HG02852 (cell line): ENCODE data around the gene SH3BP5L.
"Not testable (repeated sequence)": the region's sequence is repeated elsewhere in the genome, so short reads cannot be mapped to it uniquely, and the experiment has no call there.

ENCODE experiments used
- ATAC-seq: cut with Tn5 transposase; IDR thresholded peaks from one replicate; pipeline ENCODE4 v1.9.1; 2021; ENCODE audit warnings: mild to moderate bottlenecking, moderate library complexity; ENCODE audit not compliant: unreplicated experiment

SH3BP5L gene

GRCh38 chr1:248830718-248831017, 5.0 kb upstream of the SH3BP5L start:
- ATAC-seq = not testable (repeated sequence)

- ATAC-seq = no peak
These were observed 3.1 kb upstream of the SH3BP5L start for GRCh38 chr1:248828845-248829244.

DNA sequence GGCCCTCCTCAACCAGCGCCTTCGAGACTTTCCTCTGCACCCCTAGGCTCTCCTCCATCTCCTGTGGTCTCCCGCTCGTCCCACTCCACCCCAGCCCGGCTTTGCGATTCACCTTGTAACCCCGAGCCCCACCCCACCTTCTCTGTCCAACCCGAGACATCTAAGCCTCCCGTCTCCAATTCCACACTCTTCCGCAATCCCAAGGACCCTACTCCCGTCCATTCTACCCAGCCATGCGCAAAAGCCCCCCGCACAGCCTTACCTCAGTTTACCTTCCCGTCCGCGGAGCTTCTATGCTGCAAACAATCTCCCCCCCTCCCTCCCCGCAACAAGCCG, 174 bp downstream of the SH3BP5L start:
- peak; percentile 8 for ATAC-seq

GRCh38 chr1:248825136-248825535, 579 bp downstream of the SH3BP5L start:
- ATAC-seq = no peak

GRCh38 chr1:248824701-248825100, 1.0 kb downstream of the SH3BP5L start:
- no peak for ATAC-seq

- ATAC-seq = no peak
These were observed 1.4 kb downstream of the SH3BP5L start for GRCh38 chr1:248824301-248824700.

DNA sequence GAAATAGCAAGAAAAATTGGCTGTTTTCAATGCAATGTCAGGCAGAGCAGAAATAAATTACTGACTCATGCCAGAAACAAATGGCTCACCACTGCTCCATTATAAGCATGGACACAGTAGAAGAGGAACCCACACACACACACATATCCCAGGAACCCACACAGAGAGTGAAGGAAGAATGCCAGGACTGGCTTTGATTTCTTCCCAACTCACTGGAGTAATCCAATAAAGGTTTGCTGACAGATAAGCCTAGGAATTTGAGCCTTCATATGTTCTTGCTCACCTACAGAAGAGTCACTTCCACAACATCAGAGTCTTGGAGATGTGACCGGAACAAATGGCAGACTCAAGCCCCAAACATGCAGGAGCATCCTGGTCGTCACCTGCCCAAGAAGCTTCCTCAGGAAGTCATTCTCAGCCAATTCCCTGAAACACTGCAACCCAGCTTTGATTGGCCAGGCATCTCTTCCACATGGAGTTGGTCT, 2.2 kb downstream of the SH3BP5L start:
- no peak for ATAC-seq

GRCh38 chr1:248822148-248823032, 3.3 kb downstream of the SH3BP5L start:
- peak; percentile 19 for ATAC-seq

- ATAC-seq = no peak
These were observed 4.1 kb downstream of the SH3BP5L start for GRCh38 chr1:248821641-248822040.

DNA sequence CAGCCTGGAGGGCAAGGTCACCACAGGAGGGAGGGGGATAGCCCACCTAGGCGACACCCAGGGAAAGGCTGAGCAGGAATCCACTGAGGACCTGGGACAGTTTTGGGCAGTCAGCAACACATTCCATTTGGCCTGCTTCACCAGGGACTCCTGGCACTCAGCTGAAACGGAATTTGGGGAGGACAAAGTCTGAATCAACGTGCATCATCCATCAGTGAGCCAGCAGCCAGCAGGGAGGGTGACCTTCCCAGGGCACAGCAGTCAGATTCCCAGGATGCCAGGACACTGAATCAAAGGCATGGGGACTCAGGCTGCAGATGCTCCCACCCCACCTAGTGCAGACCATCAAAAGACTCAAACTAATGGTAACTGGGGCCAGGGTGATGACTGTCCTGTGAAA, 4.6 kb downstream of the SH3BP5L start:
- no peak for ATAC-seq

- ATAC-seq = no peak
These were observed 5.6 kb downstream of the SH3BP5L start for GRCh38 chr1:248820041-248820585.

DNA sequence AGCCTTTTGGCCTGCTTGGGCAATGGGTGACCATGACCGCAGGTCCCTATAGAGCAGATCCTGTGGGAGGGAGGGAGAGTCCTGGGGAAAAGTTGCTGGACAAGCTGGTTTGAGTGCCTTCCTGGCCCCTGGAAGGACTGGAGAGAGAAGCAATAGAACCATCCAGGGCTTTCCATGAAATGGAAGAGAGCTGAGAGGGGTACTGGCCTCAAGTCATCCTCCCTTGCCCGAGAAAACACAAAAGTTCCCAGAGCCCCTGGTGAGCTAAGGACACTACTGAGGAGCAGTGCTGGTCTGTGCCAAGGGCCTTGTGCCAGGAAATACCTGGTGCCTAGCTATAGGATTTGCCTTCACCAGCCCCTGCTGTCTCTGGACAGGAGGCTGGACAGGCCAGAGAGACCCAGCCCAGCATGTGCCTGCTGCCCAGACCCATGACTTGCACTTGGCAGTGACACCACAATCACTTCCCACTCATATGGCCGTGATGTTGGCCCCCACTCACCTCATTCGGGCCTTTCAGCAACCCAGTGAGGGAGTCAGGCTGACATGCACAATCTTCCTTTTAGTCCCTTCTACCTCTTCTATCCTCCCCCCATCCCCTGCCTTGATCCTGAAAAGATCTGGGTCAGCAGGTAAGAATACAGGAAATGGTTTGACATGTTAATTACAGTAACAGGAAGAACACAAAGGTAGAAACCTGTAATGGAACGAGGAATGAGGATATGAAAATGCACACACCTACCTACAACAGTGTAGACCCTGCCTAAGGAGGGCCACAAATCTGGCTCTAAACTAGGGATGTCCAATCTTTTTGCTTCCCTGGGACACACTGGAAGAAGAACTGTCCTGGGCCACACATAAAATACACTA, 7.0 kb downstream of the SH3BP5L start:
- no peak for ATAC-seq

DNA sequence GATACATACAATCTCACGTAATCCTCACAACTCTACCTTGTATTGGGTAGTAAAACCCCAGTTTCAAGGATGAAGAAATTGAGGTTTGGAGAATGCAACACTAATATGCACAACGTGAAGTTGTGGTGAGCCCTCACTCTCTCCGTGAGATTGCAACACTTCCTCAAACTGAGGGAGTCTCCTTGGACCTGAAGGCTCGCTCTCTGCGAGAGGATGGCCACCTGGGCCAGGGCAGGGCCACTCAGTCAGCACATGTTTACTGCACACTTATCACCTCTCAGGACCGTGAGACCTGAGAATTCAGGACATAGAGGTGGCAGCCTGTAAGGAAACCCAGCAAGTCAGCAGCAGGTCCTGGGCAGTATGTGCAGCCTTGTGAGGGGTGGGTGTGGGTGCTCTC, 8.7 kb downstream of the SH3BP5L start:
- ATAC-seq = no peak

GRCh38 chr1:248816042-248816851, 9.5 kb downstream of the SH3BP5L start:
- no peak for ATAC-seq

DNA sequence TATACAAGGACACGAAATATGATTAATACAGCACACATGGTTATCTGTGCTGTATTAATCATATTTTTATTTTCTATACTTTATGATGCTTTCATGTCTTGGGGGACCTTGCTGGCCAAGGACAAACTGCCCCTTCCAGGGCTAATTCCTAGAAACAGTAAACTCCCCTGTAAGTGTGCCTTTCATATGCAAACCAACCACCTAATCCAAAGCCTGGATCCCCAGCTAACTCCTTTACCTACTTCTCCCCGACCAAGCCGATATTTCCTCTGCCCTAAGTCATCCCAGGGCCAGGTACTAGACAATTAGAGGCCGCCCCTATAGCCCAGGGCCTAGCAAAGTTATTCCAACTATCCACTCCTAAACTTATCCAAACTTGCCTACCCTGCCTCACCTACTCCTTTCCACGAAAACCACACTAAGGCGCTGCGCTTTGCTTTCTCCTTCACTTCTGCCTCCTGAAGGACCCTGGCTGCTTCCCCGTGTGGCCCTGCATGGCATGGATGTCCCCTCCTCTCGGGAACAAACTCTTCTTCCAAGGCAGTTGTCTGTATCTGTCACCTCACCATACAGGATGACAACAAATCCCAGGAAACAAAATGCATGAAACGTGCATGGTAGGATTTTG, 10.2 kb downstream of the SH3BP5L start:
- ATAC-seq = no peak

- ATAC-seq = no peak
These were observed 11.4 kb downstream of the SH3BP5L start for GRCh38 chr1:248814351-248814750.

DNA sequence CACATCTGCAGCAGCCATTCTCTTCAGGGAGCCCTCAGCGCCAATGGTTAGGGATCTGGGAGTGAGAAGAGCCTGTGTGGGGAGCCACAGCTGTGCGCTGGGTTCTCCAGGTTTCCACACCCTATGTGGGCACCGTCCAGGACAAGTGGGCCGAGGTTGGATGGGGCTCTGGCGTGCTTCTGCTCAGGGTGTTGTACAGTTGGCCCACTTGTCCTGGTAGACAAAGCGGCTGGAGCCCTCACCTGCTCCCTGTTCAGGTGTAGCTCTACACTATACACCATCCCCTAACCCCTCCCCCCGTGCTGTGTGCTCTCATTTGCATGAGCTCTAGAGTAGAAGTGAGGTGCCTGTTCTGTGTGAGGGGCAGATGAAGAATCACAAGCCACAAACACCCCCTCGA, 12.2 kb downstream of the SH3BP5L start:
- ATAC-seq = no peak

- ATAC-seq = no peak
These were observed 12.8 kb downstream of the SH3BP5L start for GRCh38 chr1:248812736-248813425.

DNA sequence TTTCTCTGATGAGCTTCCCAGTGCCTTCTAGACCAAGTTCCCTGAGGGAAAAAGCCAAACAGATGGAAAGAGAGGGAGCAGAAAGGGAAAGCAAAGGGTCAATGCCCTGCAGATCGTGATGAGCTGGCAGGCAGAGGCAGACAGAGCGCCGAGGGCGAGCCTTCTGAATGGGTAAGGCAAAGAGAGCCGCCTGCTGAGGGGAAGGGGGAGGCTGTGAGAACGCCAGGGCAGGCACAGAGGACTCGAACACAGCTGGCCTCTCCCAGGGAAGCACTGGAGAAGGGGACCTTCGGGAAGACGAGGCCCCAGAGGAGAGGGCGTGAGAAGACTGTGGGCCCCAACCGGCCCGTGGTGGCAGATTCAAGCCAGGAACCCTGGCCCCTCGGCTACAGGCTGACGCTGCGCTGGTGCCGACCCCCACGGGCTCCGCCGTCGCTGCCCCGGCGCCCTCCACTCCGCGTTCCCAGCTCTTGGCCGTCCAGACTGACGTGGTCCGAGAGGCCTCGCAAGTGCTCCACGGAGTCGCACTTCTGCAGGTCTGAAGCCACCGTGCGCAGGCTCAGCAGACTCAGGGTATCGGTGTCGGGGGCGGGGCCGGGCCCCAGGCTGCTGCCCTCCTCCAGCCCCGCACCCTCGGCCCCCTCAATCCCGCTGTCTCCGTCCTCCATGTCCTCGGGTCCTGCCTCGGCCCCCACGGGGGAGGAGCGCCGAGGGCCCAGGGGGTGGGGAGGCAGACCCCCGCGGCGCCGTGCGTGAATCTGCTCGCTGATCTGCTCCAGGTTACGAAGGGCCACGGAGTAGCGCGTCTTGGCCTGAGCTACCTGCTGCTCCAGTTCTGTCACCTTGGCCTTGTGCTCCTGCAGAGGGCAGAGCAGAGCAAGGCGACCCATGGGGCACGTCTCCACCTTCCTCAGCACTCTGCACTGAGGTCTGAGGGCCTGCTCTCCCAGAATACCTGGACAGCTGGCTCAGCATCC, 13.9 kb downstream of the SH3BP5L start:
- no peak for ATAC-seq
